ENCODE data around the gene SDK1.

- TF ChIP-seq CTCF (IDR thresholded peaks at IDR 0.05 in 2 of 3, conservative IDR thresholded peaks at IDR 0.05 in 1 of 3; ENCODE audit: control insufficient read depth in 2 of 3, extremely low read depth in 1 of 3, insufficient read depth in 1 of 3, low read depth in 3 of 3, low read length in 3 of 3) (no peak), ZNF274 (IDR thresholded peaks at IDR 0.05; ENCODE audit: insufficient read depth, insufficient read length) (no peak)
These were observed 835.6 kb downstream of the SDK1 start for GRCh38 chr7:4136501-4137110.

All from GM12878 (cell line).